Measurements from ENCODE around the gene BCL2L12.

Gene BCL2L12

DNA sequence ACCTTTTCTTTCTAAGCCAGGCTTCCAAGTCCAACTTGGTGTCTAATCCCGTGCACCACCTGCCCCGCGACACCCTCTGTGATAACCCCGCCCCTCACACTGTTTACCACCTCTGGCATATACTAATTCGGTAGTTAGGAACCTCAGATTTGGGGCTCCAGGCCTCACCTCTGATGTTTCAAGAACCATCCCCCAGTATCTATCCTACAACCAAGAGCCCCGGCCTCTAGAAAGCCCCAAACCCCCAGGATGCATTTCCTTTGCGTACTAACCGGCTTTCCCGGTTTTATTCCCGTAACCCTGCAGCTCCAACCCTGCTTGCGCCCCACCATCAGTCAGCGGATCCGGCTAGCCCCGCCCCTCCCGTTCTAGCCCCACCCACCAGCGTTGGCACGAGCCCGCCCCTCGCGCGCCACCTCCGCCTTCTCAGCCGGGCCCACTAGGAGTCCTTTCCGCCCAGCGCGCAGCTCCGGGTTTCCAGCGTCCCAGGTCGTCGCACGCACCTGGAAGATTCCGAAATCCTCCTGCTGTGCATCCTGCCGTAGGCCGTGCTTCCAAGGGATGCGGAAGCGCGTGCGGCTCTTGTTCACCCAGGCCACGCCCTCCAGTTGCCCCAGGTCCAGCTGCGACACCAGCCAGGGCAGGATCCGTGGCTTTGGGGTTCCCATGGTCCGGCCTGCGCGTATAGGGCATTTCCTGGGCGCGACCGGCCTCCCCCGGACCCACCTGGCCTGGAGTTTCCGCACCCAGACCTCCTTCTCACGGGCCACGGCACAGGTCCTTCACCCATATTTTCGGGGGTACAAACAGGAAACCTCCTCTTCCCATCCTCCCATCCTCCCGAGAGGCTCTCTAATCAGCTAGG is 1.3 kb upstream of the BCL2L12 start:
- peak; percentile 87 for DNase-seq (ENCODE audit: low read depth)

DNA sequence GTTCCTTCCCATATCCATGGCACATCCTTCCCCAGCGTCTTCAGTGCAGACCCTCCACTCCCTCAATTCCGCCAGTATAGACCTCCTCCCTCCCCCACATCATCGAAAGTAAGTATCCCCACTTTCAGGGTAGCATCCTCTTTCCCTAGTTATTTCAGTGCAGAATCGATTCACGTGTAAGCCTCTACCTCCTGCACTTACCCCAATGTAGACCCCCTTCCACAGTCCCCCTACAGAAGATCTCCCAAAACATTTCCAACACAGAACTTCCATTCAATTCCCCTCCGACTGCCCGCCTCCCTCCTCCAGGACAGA is 740 bp upstream of the BCL2L12 start:
- DNase-seq (ENCODE audit: low read depth) = no peak

DNA sequence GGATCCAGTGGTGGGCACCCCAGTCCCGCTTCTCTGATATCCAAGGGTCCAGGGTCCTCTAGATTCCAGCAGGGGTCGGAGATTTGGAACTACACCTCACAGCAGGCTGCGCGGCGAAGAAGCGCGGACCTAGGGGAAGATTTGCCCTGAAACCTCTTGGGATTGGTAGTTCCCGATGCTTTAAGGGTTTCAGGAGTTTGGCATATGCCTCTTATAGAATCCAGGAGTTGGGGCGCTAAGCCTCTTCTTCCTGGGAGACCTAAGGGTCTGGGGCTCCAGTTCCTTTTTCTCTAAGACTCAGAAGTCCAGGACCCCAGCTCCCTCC is 349 bp downstream of the BCL2L12 start:
- no peak for DNase-seq (ENCODE audit: low read depth)

- no peak for DNase-seq (ENCODE audit: low read depth)
These were observed 1.7 kb downstream of the BCL2L12 start for GRCh38 chr19:49667473-49667872.

DNA sequence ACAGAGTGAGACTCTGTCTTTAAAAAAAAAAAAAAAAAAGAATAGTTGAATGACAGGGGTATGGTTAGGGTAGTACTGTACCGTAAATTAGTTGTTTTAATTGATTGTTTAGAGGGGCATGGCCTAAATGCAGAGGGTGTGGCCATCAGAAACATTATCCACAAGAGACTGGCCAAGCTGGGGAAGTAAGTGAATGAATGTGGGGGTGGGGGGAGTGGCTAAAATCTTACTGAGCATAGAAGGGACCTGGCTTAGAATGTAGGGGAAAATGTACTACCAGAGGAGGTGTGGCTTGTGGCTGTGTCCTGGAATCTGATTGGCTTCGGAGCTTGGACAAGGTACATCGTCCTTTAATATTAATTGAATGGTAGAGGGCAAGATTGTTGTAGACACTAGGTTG is 3.8 kb downstream of the BCL2L12 start:
- no peak for DNase-seq (ENCODE audit: low read depth)

DNA sequence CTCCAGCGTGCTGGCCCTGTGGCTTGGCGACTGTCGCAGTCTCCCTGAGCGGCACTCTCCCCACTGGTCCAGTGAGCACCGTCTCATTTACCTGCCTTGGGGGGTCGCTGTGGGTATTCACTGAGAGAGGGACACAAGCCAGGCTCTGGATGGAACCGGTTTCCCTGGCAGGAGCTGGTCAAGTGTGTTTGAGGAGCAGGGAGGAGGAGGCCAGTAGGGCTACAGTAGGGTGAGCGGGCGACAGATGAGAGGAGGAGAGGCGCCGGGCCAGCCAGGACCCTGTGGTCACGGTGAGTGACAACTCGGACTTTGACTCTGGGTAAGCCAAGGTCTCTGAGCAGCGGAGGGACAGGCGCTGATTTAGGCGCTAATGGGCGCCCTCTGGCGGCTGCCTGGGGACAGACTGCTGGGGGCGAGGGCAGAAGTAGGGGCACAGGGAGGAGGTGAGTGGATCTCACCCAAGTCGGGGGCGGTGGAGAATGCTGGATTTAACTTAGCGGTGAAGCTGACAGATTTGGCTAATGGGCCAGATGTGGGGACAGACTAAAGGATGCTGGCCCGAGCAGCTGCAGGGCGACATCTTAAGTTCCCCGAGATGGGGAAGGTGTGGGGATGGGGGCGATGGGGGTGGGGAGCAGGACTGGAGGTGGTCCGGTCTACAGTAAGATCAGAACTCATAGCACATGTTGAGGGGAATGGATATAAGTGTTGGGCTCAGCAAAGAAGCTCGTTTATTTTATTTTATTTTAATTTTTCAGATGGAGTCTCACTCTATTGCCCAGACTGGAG is 6.6 kb downstream of the BCL2L12 start:
- DNase-seq (ENCODE audit: low read depth) = peak; percentile 64

DNA sequence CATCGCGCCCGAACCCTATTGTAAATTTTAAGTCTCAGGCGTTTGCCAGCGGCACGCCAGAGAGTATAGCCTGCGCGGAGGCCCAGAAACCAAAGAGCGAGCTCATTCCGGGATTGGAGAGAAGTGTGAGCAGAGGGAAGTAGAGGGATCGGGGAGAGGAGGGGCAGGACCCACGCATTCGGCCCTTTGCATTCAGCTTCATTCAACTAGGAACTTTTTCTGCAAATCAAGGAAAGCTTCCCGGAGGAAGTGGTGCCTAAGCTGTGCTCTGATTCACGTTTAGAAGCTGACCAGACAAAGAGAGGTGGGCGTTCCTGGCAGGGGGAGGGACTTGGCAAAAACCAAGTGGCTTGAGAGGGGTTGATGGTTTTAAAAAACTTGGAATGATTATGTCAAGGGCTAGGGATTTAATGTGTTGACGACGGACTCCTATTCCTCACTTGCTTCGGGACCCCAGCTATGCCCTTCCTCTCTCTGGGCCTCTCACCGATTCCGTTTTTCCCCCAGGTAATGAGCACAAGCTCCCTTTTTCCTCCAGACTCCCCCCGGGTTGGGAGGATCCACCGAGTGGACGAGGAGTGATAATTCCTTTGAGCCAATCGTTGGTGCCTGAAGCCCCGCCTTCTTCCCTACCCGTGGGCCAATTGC is 10.5 kb downstream of the BCL2L12 start:
- peak; percentile 42 for DNase-seq (ENCODE audit: low read depth)

DNA sequence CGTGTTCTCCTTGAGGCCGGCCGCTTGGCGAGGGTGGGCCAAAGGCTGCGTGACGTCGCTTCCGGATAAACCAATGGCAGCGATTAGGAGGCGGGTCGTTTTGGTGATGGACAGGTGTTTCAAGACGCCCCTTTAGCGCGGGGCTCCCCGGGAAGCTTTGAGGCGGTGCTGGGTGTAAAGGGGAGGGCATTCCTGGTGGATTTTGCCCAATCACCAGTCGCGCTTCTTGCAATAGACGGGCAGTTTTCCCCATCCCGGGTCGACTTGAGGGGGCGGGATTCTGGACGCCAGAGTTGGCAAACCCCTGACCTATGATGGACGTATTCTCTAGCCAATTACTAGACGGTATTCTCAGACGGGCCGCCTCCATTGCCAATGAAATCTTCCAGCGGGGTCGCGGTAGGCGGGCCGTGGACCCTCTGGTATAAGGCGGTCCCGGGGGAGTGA is 11.1 kb downstream of the BCL2L12 start:
- peak; percentile 96 for DNase-seq (ENCODE audit: low read depth)

GRCh38 chr19:49677231-49677900 is 11.6 kb downstream of the BCL2L12 start, which contains the start of gene PRMT1:
Gene PRMT1 (plus strand): TSS chr19:49677271. CDS start chr19:49677281, 10 bp downstream.
- DNase-seq (ENCODE audit: low read depth) = peak; percentile 41

GRCh38 chr19:49677901-49678674 is 12.4 kb downstream of the BCL2L12 start:
- DNase-seq (ENCODE audit: low read depth) = peak; percentile 56

DNA sequence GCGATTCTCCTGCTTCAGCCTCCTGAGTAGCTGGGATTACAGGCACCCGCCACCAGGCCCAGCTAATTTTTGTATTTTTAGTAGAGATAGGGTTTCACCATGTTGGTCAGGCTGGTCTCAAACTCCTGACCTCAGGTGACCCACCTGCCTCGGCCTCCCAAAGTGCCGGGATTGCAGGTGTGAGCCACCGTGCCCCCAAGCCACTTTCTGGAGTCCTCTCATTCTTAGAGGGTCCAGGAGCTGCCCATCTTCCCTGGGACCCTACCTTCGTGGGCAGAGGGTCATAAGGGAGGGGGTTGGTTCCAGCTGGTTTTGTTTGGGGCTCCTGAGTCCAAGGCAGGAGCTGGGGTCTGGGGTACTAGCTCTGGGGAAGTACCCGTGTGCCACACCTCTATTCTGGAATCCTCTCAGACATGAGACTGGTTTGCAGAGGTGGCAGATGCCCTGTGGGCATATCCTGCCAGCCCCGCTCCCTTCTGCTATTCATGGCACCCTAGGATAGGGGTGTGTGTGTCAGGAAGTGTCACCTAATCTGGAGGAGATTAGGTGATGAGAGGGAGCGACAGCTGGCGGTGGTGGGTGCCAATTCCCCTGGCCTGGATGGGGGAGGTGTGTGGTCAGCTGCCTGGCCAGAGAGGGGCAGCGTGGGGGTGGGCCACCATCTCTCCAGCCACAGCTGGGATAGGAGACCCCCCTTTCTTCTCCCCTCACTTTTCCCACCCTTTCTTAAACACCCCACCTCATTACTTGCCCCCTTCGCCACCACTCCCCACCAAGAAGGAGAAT is 13.4 kb downstream of the BCL2L12 start:
- DNase-seq (ENCODE audit: low read depth) = no peak

DNA sequence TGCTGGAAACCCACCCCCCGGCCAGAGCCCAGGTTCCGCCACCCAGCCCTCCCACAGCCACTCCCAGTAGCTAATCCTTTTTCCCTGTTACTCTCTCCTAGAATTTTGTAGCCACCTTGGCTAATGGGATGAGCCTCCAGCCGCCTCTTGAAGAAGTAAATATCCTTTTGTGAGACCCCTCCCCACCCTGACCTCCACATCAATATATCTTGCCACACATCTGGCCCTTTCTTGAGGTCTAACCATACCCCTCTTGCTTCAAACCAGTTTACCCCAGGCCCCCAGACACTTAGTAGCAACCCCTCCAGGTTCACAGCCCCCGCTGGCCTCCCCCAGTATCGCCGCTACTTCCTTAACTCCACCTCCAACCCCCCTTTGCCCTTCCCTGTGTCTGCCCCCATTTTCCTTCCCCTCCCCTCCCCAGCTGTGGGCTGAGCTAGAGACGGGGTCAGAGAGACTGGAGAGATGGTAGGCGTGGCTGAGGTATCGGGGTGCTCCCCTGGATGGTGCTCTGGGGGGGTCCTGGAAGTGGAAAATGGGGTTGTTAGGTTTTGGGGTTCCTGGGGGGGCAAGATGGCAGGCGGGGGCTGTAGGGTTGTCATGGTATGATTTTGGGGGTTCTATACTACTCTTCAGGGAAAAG is 14.2 kb downstream of the BCL2L12 start:
- no peak for DNase-seq (ENCODE audit: low read depth)

DNA sequence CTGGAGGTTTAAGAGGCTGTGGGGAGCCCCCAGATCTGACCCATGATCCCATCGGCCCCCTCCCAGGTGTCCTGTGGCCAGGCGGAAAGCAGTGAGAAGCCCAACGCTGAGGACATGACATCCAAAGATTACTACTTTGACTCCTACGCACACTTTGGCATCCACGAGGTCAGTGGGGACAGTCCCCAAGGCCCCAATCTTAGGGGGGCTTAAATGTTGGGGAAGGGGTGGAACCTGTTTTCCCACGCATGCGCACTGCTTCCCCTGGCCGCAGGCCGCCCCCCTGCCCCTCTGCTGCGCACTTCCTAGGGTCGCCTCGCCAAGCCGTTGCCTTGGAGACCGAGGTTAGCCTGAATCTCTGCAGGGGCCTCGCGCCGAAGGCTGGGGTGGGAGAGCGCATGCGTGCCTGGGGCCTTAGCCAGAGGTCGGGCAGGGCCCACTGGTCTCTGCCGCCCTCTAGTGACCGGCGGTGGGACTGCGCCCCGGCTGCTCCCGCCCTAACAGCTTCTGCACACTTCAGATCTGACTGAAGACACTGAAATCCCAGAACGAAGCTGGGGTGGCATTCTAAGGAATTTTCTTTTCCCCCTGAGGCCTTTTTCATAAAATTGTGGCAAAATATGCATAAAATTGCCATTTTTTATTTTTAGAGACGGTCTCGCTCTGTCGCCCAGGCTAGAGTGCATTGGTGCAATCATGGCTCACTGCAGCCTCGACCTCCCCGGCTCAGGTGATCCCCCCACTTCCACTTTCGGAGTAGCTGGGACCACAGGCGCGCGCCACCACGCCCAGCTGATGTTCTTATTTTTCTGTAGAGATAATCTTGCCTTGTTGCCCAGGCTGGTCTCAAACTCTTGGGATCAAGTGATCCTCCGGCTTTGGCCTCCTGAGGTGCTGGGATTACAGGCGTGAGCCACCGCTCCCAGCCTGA is 15.0 kb downstream of the BCL2L12 start:
- DNase-seq (ENCODE audit: low read depth) = peak; percentile 93

GRCh38 chr19:49681830-49682229 is 16.1 kb downstream of the BCL2L12 start:
- DNase-seq (ENCODE audit: low read depth) = no peak

DNA sequence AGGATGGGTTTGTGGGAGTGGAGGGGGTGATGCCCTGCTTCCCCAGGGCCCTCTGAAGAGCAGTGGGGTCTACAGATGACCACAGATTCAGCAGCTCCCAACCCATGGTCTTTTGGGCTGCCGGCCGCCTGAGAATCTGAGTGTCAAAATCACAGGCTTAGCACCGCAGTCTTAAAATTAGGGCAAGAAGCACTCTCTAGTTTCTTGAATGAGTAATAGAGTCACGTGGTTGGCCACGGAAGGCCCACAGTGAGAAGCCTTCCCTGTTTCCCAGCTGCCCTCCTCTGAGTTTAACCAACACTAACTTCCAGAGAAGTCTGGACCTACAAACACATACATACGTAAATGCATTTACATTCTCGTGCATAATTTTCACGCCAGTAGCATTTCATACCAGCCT is 16.5 kb downstream of the BCL2L12 start:
- no peak for DNase-seq (ENCODE audit: low read depth)

DNA sequence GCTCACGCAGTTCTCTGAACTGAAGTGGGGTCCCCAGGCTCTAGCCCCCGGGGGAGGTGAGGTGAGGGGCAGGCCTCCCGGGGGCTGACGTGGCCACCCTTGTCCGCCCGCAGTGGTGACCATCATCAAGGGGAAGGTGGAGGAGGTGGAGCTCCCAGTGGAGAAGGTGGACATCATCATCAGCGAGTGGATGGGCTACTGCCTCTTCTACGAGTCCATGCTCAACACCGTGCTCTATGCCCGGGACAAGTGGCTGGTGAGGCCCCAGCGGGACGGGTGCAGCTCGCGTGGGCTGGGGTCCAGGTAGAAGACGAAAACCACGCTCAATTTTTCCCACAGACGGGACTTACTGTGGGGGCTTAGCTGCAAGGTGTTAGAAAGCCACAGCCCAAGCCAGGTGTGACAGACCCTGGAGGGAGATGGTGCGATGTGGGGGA is 18.1 kb downstream of the BCL2L12 start:
- no peak for DNase-seq (ENCODE audit: low read depth)

DNA sequence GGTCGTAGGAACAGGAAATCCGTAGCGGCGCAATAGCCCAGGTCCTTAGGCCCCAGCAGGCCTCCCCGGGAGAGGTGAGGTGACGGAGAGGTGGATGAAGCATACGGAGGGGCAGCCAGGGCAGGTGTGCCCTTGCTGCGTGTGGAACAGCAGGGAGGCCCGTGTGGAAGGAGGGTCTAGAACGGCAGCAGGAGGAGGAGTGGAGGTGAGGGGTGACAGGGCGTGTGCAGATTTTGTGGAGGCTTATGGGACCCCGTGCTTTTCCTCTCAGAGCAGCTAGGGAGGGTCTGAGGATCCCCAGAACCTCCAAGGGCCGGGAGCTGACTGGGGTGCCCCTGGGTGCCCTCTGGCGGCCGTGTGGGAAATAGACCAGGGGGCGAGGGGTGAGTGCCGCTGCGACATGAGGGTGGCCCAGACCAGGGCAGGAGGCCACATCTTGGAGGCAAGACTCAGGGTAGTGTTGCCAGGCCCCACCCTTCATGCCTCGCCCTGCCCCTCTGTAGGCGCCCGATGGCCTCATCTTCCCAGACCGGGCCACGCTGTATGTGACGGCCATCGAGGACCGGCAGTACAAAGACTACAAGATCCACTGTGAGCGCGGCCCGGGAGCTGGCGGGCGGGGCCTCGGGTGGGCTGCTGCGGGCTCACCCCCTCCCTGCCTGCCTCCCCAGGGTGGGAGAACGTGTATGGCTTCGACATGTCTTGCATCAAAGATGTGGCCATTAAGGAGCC is 18.7 kb downstream of the BCL2L12 start:
- no peak for DNase-seq (ENCODE audit: low read depth)

- no peak for DNase-seq (ENCODE audit: low read depth)
These were observed 19.3 kb downstream of the BCL2L12 start for GRCh38 chr19:49684983-49685553.

Measured in stimulated activated CD8-positive, alpha-beta memory T cell treated with anti-CD3 and anti-CD28 coated beads, Interleukin-4, amount 100 ng/mL, for 24 hours (primary cell).